Liver (tissue), 9 donors: ENCODE results near the gene TMEM40. TPM values are rescaled to one million over a fixed set of nuclear protein-coding genes. Genes with fewer than 3 reads are reported as not detected.

Experiments
- DNase-seq: peaks from one replicate; pipeline ENCODE4 v3.0.0-alpha.2; 2017; ENCODE audit warnings: low spot score
- H3K27ac ChIP-seq, 2 donors: one replicate each; pipeline ENCODE4 v1.7.0; 2013; ENCODE audit warnings: inconsistent platforms in 2 of 2, low read length in 2 of 2, control low read depth in 1 of 2, low read depth in 1 of 2, mild to moderate bottlenecking in 1 of 2
- H3K27me3 ChIP-seq, 4 donors: one replicate each; pipeline versions ENCODE4 v1.6.1 to v1.7.0; 2013; ENCODE audit warnings: low read length in 3 of 4, inconsistent platforms in 1 of 4, mild to moderate bottlenecking in 1 of 4, moderate library complexity in 1 of 4; ENCODE audit not compliant: control insufficient read depth in 4 of 4, insufficient read depth in 4 of 4
- H3K36me3 ChIP-seq, 4 donors: one replicate each; pipeline versions ENCODE4 v1.6.1 to v1.7.0; 2013; ENCODE audit warnings: low read length in 3 of 4, mild to moderate bottlenecking in 3 of 4, low read depth in 1 of 4, moderate library complexity in 1 of 4; ENCODE audit not compliant: control insufficient read depth in 4 of 4, insufficient read depth in 3 of 4
- H3K4me1 ChIP-seq, 4 donors: one replicate each; pipeline versions ENCODE4 v1.6.1 to v1.7.0; 2013; ENCODE audit warnings: low read length in 3 of 4, mild to moderate bottlenecking in 3 of 4, moderate library complexity in 1 of 4; ENCODE audit not compliant: control insufficient read depth in 4 of 4, insufficient read depth in 4 of 4
- H3K4me3 ChIP-seq, 3 donors: one replicate each; pipeline versions ENCODE4 v1.6.1 to v1.7.0; 2013; ENCODE audit warnings: low read length in 3 of 3, control low read depth in 1 of 3, low read depth in 1 of 3, mild to moderate bottlenecking in 1 of 3
- H3K9ac ChIP-seq, 2 donors: one replicate each; pipeline ENCODE4 v1.7.0; 2013; ENCODE audit warnings: low read length in 2 of 2, mild to moderate bottlenecking in 2 of 2, moderate library complexity in 2 of 2, control low read depth in 1 of 2, low read depth in 1 of 2
- H3K9me3 ChIP-seq, 4 donors: one replicate each; pipeline versions ENCODE4 v1.6.1 to v1.7.0; 2013; ENCODE audit warnings: low read length in 3 of 4; ENCODE audit not compliant: control insufficient read depth in 4 of 4
- EGR1 ChIP-seq, 2 donors: IDR thresholded peaks; 2 replicates each; pipeline ENCODE4 v1.6.1; 2016 to 2018; ENCODE audit warnings: antibody characterized with exemption in 2 of 2, low read depth in 2 of 2
- FOXA1 ChIP-seq: IDR thresholded peaks from 2 replicates; pipeline ENCODE4 v1.6.1; 2016; ENCODE audit warnings: antibody characterized with exemption
- FOXA2 ChIP-seq: IDR thresholded peaks from 2 replicates; pipeline ENCODE4 v1.6.1; 2016; ENCODE audit warnings: antibody characterized with exemption
- GABPA ChIP-seq, 2 donors: IDR thresholded peaks in 1 of 2; conservative IDR thresholded peaks in 1 of 2; 2 replicates each; pipeline ENCODE4 v1.6.1; 2016; ENCODE audit warnings: antibody characterized with exemption in 2 of 2, mild to moderate bottlenecking in 1 of 2, moderate library complexity in 1 of 2
- HNF4A ChIP-seq, 2 donors: conservative IDR thresholded peaks; 2 replicates each; pipeline ENCODE4 v1.6.1; 2016; ENCODE audit warnings: antibody characterized with exemption in 2 of 2, mild to moderate bottlenecking in 2 of 2
- HNF4G ChIP-seq: IDR thresholded peaks from 2 replicates; pipeline ENCODE4 v1.6.1; 2016; ENCODE audit warnings: antibody characterized with exemption
- JUND ChIP-seq, 2 donors: IDR thresholded peaks; 2 replicates each; pipeline ENCODE4 v1.6.1; 2016; ENCODE audit warnings: antibody characterized with exemption in 2 of 2
- NR2F2 ChIP-seq: IDR thresholded peaks from 2 replicates; pipeline ENCODE4 v1.6.1; 2016; ENCODE audit warnings: antibody characterized with exemption
- RAD21 ChIP-seq, 2 donors: IDR thresholded peaks; 2 replicates each; pipeline ENCODE4 v1.6.1; 2016; ENCODE audit warnings: antibody characterized with exemption in 2 of 2, mild to moderate bottlenecking in 2 of 2
- RXRA ChIP-seq, 2 donors: IDR thresholded peaks; 2 replicates each; pipeline ENCODE4 v1.6.1; 2017 to 2018; ENCODE audit warnings: antibody characterized with exemption in 2 of 2, mild to moderate bottlenecking in 1 of 2
- SP1 ChIP-seq: IDR thresholded peaks from 2 replicates; pipeline ENCODE4 v1.6.1; 2018; ENCODE audit warnings: antibody characterized with exemption, mild to moderate bottlenecking
- TAF1 ChIP-seq: conservative IDR thresholded peaks from 2 replicates; pipeline ENCODE4 v1.6.1; 2016; ENCODE audit warnings: antibody characterized with exemption, mild to moderate bottlenecking
- YY1 ChIP-seq: IDR thresholded peaks from 2 replicates; pipeline ENCODE4 v1.6.1; 2016; ENCODE audit warnings: antibody characterized with exemption, mild to moderate bottlenecking
- WGBS: extraction: QIAGEN DNeasy Blood & Tissue Kit; methylation state at CpG from one replicate; pipeline ENCODE4 v1.1.7; 2013; 5-methylcytosine and 5-hydroxymethylcytosine counted together
- polyA plus RNA-seq, 2 donors: library from polyadenylated mRNA; stranded (reverse) in 1 of 2; unstranded in 1 of 2; fragments of 200-250 nt in 1 of 2; fragments of >200 nt in 1 of 2; fragmentation: Nextera tagmentation in 1 of 2; extraction: Ambion mirVana in 1 of 2; gene quantifications; one replicate each; pipeline versions ENCODE4 v1.2.1 to v1.2.3, GENCODE V29; 2013 to 2015
- total RNA-seq, 2 donors: library from RNA; depleted of rRNA; stranded (reverse); fragments of >200 nt; gene quantifications; one replicate each; pipeline ENCODE4 v1.2.3, GENCODE V29; 2014
- TF ChIP-seq, protein P1 (sequence below): IDR thresholded peaks from 2 replicates; pipeline ENCODE4 v1.6.1; 2016; ENCODE audit warnings: antibody characterized with exemption
- TF ChIP-seq, protein P2 (sequence below): IDR thresholded peaks from 2 replicates; pipeline ENCODE4 v1.6.1; 2016; ENCODE audit warnings: antibody characterized with exemption
- TF ChIP-seq, protein P3 (sequence below): fragments of 150-350 bp; IDR thresholded peaks from 2 replicates; pipeline ENCODE4 v1.5.1; 2017; ENCODE audit warnings: improper control_type of control experiment, low read depth, low read length; ENCODE audit not compliant: missing input control
- TF ChIP-seq, protein P4 (sequence below): IDR thresholded peaks from 2 replicates; pipeline ENCODE4 v1.6.1; 2016; ENCODE audit warnings: antibody characterized with exemption
- TF ChIP-seq, protein P5 (sequence below): IDR thresholded peaks from 2 replicates; pipeline ENCODE4 v1.6.1; 2016; ENCODE audit warnings: antibody characterized with exemption, mild to moderate bottlenecking
- donor health status: healthy.
- donor health status: healthy.
- donor health status: healthy.
- donor health status: healthy.
- donor health status: healthy.

Gene TMEM40
- total and polyA plus RNA-seq, 4 donors: 0.57 to 0.79 TPM; not detected in 2

DNA sequence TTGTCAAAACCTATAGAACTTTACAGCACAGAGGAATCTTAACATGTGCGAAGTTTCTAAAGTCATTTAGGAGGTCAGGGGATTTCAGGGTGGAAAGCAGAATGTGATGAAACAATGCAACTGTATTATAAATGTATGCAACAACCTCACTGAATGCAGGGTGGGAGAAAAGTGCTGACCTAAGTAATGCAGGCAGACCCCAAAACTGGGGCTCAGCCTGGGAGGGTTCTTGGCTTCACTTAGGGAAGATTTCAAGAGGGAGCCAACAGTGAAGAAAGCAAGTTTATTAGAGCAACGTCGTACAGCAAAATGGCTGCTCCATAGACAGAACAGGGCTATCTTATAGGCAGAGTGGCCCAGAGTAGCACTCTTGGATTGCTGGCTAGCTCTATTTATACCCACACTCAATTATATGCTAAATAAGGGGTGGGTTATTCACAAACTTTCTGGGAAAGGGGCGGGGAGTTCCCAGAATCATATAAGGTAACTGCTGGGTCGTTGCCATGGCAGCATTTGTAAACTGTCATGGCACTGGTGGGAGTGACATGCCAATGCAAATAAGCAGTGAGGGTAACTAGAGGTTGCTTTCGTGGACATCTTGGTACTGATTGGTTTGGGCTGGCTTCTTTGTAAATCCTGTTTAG is 23.2 kb upstream of the TMEM40 start:
- Histone ChIP-seq H3K36me3 (no peaks in the 10 kb centered on the region), H3K27ac (peak overlapping the region in 1 of 2 donors; percentile 12), H3K27me3 (no peaks in the 10 kb centered on the region), H3K9ac (no peak overlapping the region), H3K9me3 (no peaks in the 10 kb centered on the region), H3K4me1 (peaks cover 0 to 6% (median 2%) of the 10 kb centered on the region in 4 donors), H3K4me3 (no peak overlapping the region)
- DNase-seq: no peak
- TF ChIP-seq HNF4G (no peak), RAD21 (IDR thresholded peaks at IDR 0.05) (no peak), JUND (IDR thresholded peaks at IDR 0.05) (no peak), SP1 (peak; percentile 61), GABPA (IDR thresholded peaks at IDR 0.05 in 1 of 2, conservative IDR thresholded peaks at IDR 0.05 in 1 of 2) (no peak), FOXA2 (peak; percentile 83), YY1 (peak; percentile 93), EGR1 (IDR thresholded peaks at IDR 0.05; ENCODE audit: low read depth in 2 of 2) (no peak), TAF1 (no peak), RXRA (IDR thresholded peaks at IDR 0.05) (peak; percentile 81 to 92), NR2F2 (no peak), FOXA1 (peak; percentile 77), HNF4A (conservative IDR thresholded peaks at IDR 0.05) (peak in 1 of 2 donors; percentile 50)
- TF ChIP-seq, protein P1, sequence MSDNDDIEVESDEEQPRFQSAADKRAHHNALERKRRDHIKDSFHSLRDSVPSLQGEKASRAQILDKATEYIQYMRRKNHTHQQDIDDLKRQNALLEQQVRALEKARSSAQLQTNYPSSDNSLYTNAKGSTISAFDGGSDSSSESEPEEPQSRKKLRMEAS: no peak
- TF ChIP-seq, protein P2, sequence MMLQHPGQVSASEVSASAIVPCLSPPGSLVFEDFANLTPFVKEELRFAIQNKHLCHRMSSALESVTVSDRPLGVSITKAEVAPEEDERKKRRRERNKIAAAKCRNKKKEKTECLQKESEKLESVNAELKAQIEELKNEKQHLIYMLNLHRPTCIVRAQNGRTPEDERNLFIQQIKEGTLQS: no peak
- TF ChIP-seq, protein P3, sequence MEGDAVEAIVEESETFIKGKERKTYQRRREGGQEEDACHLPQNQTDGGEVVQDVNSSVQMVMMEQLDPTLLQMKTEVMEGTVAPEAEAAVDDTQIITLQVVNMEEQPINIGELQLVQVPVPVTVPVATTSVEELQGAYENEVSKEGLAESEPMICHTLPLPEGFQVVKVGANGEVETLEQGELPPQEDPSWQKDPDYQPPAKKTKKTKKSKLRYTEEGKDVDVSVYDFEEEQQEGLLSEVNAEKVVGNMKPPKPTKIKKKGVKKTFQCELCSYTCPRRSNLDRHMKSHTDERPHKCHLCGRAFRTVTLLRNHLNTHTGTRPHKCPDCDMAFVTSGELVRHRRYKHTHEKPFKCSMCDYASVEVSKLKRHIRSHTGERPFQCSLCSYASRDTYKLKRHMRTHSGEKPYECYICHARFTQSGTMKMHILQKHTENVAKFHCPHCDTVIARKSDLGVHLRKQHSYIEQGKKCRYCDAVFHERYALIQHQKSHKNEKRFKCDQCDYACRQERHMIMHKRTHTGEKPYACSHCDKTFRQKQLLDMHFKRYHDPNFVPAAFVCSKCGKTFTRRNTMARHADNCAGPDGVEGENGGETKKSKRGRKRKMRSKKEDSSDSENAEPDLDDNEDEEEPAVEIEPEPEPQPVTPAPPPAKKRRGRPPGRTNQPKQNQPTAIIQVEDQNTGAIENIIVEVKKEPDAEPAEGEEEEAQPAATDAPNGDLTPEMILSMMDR: no peak
- TF ChIP-seq, protein P4, sequence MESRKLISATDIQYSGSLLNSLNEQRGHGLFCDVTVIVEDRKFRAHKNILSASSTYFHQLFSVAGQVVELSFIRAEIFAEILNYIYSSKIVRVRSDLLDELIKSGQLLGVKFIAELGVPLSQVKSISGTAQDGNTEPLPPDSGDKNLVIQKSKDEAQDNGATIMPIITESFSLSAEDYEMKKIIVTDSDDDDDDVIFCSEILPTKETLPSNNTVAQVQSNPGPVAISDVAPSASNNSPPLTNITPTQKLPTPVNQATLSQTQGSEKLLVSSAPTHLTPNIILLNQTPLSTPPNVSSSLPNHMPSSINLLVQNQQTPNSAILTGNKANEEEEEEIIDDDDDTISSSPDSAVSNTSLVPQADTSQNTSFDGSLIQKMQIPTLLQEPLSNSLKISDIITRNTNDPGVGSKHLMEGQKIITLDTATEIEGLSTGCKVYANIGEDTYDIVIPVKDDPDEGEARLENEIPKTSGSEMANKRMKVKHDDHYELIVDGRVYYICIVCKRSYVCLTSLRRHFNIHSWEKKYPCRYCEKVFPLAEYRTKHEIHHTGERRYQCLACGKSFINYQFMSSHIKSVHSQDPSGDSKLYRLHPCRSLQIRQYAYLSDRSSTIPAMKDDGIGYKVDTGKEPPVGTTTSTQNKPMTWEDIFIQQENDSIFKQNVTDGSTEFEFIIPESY: no peak
- TF ChIP-seq, protein P5, sequence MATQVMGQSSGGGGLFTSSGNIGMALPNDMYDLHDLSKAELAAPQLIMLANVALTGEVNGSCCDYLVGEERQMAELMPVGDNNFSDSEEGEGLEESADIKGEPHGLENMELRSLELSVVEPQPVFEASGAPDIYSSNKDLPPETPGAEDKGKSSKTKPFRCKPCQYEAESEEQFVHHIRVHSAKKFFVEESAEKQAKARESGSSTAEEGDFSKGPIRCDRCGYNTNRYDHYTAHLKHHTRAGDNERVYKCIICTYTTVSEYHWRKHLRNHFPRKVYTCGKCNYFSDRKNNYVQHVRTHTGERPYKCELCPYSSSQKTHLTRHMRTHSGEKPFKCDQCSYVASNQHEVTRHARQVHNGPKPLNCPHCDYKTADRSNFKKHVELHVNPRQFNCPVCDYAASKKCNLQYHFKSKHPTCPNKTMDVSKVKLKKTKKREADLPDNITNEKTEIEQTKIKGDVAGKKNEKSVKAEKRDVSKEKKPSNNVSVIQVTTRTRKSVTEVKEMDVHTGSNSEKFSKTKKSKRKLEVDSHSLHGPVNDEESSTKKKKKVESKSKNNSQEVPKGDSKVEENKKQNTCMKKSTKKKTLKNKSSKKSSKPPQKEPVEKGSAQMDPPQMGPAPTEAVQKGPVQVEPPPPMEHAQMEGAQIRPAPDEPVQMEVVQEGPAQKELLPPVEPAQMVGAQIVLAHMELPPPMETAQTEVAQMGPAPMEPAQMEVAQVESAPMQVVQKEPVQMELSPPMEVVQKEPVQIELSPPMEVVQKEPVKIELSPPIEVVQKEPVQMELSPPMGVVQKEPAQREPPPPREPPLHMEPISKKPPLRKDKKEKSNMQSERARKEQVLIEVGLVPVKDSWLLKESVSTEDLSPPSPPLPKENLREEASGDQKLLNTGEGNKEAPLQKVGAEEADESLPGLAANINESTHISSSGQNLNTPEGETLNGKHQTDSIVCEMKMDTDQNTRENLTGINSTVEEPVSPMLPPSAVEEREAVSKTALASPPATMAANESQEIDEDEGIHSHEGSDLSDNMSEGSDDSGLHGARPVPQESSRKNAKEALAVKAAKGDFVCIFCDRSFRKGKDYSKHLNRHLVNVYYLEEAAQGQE: no peak
- WGBS: 58% methylated on average over 6 of the region's 6 CpGs
